Suprapubic skin (tissue), 4 donors: ENCODE measurements around the gene DPYSL5. TPM values are rescaled to one million over a fixed set of nuclear protein-coding genes. Genes with fewer than 3 reads are reported as not detected.

ENCODE experiments used
- DNase-seq, 2 donors: peaks; one replicate each; pipeline ENCODE4 v3.0.0-alpha.2; 2019; ENCODE audit warnings: low spot score in 2 of 2
- H3K27ac ChIP-seq: fragments of 200-600 bp; sonication (generic); one replicate; pipeline ENCODE4 v1.5.1; 2019
- H3K27me3 ChIP-seq: fragments of 200-600 bp; sonication (generic); one replicate; pipeline ENCODE4 v1.5.1; 2019
- H3K36me3 ChIP-seq: fragments of 200-600 bp; sonication (generic); one replicate; pipeline ENCODE4 v1.5.1; 2019
- H3K4me1 ChIP-seq: fragments of 200-600 bp; sonication (generic); one replicate; pipeline ENCODE4 v1.5.1; 2019
- H3K4me3 ChIP-seq: fragments of 200-600 bp; sonication (generic); one replicate; pipeline ENCODE4 v1.5.1; 2019; ENCODE audit warnings: mild to moderate bottlenecking
- H3K9me3 ChIP-seq: fragments of 200-600 bp; sonication (generic); one replicate; pipeline ENCODE4 v1.5.1; 2019
- EP300 ChIP-seq: sonication (generic); formaldehyde crosslinking; IDR thresholded peaks from one replicate; pipeline ENCODE4 v1.6.1; 2017; ENCODE audit warnings: antibody characterized with exemption
- POLR2A ChIP-seq, 2 donors: fragments of 450-650 bp; IDR thresholded peaks; one replicate each; pipeline ENCODE4 v1.6.1; 2017; ENCODE audit warnings: antibody characterized with exemption in 2 of 2, mild to moderate bottlenecking in 2 of 2, moderate library complexity in 2 of 2
- POLR2AphosphoS5 ChIP-seq, 3 donors: sonication (generic); formaldehyde crosslinking; IDR thresholded peaks; one replicate each; pipeline ENCODE4 v1.6.1; 2017; ENCODE audit warnings: antibody characterized with exemption in 3 of 3
- WGBS: methylation state at CpG from one replicate; pipeline ENCODE4 v1.1.5; 2018; 5-methylcytosine and 5-hydroxymethylcytosine counted together
- total RNA-seq, 4 donors: library from RNA; depleted of rRNA; stranded (reverse); fragments of >200 nt; gene quantifications; one replicate each; pipeline ENCODE4 v1.1.0, GENCODE V29; 2016
- TF ChIP-seq, protein P1 (sequence below), 2 donors: fragments of 200-600 bp in 1 of 2; fragments of 450-650 bp in 1 of 2; sonication (generic) in 1 of 2; IDR thresholded peaks; one replicate each; pipeline ENCODE4 v1.5.1; 2016 to 2019; ENCODE audit warnings: antibody characterized with exemption in 2 of 2, mild to moderate bottlenecking in 1 of 2, moderate library complexity in 1 of 2

DPYSL5 gene
- total RNA-seq, 4 donors from 2014 or later = not detected

GRCh38 chr2:26890341-26891000, 42.5 kb downstream of the DPYSL5 start:
- DNase-seq = no peak
- TF ChIP-seq, protein P1, sequence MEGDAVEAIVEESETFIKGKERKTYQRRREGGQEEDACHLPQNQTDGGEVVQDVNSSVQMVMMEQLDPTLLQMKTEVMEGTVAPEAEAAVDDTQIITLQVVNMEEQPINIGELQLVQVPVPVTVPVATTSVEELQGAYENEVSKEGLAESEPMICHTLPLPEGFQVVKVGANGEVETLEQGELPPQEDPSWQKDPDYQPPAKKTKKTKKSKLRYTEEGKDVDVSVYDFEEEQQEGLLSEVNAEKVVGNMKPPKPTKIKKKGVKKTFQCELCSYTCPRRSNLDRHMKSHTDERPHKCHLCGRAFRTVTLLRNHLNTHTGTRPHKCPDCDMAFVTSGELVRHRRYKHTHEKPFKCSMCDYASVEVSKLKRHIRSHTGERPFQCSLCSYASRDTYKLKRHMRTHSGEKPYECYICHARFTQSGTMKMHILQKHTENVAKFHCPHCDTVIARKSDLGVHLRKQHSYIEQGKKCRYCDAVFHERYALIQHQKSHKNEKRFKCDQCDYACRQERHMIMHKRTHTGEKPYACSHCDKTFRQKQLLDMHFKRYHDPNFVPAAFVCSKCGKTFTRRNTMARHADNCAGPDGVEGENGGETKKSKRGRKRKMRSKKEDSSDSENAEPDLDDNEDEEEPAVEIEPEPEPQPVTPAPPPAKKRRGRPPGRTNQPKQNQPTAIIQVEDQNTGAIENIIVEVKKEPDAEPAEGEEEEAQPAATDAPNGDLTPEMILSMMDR (IDR thresholded peaks at IDR 0.05) = no peak
- WGBS = 87% methylated on average over 11 of the region's 11 CpGs
- Histone ChIP-seq H3K27me3 (peaks cover 1% of the 10 kb centered on the region), H3K4me1 (no peaks in the 10 kb centered on the region), H3K27ac (no peak overlapping the region), H3K36me3 (no peaks in the 10 kb centered on the region), H3K4me3 (no peak overlapping the region), H3K9me3 (no peaks in the 10 kb centered on the region)

DNA sequence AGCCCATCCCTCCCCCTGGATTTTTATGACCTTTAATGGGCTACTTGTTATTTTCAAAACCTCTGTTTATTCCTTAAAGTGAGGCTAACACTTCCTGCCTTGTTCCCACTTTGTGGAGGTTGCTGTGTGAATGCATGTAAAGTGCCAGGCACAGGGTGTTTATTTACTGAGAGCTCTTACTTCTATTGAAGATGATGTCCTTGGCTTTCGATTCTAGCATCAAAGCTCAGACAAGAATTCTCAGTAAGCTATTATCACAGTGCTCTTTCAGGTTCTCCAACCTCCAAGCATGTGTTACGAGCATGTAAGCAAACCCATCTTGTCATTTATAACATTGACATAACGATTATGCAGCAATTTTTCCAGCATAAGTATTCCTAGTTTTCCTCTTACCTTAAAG, 44.2 kb downstream of the DPYSL5 start:
- Histone ChIP-seq H3K36me3 (no peaks in the 10 kb centered on the region), H3K27ac (no peak overlapping the region), H3K27me3 (no peaks in the 10 kb centered on the region), H3K4me1 (no peaks in the 10 kb centered on the region), H3K4me3 (no peak overlapping the region), H3K9me3 (no peaks in the 10 kb centered on the region)
- DNase-seq = no peak
- TF ChIP-seq POLR2AphosphoS5 (IDR thresholded peaks at IDR 0.05) (no peak), POLR2A (IDR thresholded peaks at IDR 0.05) (no peak), EP300 (no peak)
- TF ChIP-seq, protein P1 (IDR thresholded peaks at IDR 0.05) = no peak
- WGBS = 80% methylated on average over 3 of the region's 3 CpGs

GRCh38 chr2:26892922-26893524, 45.1 kb downstream of the DPYSL5 start:
- no peak overlapping the region for H3K4me3 ChIP-seq
- H3K27ac ChIP-seq = no peak overlapping the region
- DNase-seq = no peak
- WGBS = 86% methylated on average over 3 of the region's 3 CpGs
- TF ChIP-seq, protein P1 (IDR thresholded peaks at IDR 0.05) = no peak
- TF ChIP-seq EP300 = no peak
- TF ChIP-seq POLR2AphosphoS5 (IDR thresholded peaks at IDR 0.05) = no peak
- TF ChIP-seq POLR2A (IDR thresholded peaks at IDR 0.05) = no peak
- H3K36me3 ChIP-seq = no peaks in the 10 kb centered on the region
- H3K4me1 ChIP-seq = no peaks in the 10 kb centered on the region
- H3K9me3 ChIP-seq = no peaks in the 10 kb centered on the region
- no peaks in the 10 kb centered on the region for H3K27me3 ChIP-seq

DNA sequence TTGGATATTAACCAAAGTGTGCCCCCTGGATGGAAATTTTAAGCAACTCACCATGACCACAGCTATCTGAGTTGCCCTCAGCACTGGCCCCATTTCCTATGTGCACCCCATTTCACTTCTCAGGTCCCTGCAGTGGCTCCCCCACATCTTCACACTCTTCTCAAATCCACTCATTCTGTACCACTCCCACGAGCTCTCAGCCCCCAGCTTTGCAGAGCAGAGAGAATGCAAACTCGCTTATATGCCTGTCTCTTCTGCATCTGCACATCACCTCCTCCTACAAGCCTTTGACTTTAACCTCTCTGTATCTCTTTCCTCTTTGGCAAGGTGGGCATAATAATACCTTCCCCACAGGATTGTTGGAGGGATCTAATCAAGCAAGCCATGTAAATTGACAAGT, 46.2 kb downstream of the DPYSL5 start:
- TF ChIP-seq, protein P1 (IDR thresholded peaks at IDR 0.05) = no peak
- no peak for TF ChIP-seq POLR2A (IDR thresholded peaks at IDR 0.05)
- TF ChIP-seq EP300 = no peak
- no peak for TF ChIP-seq POLR2AphosphoS5 (IDR thresholded peaks at IDR 0.05)
- H3K4me3 ChIP-seq = no peak overlapping the region
- no peaks in the 10 kb centered on the region for H3K27me3 ChIP-seq
- no peaks in the 10 kb centered on the region for H3K9me3 ChIP-seq
- DNase-seq = no peak
- no peak overlapping the region for H3K27ac ChIP-seq
- no peaks in the 10 kb centered on the region for H3K36me3 ChIP-seq
- 90% methylated on average over 2 of the region's 2 CpGs for WGBS
- no peaks in the 10 kb centered on the region for H3K4me1 ChIP-seq

- WGBS = 55% methylated on average over 3 of the region's 3 CpGs
- peak in 1 of 2 donors; percentile 21 for DNase-seq
- H3K4me1 ChIP-seq = peaks cover 3% of the 10 kb centered on the region
- no peaks in the 10 kb centered on the region for H3K27me3 ChIP-seq
- no peak overlapping the region for H3K27ac ChIP-seq
- no peak overlapping the region for H3K4me3 ChIP-seq
- no peaks in the 10 kb centered on the region for H3K36me3 ChIP-seq
- H3K9me3 ChIP-seq = no peaks in the 10 kb centered on the region
- TF ChIP-seq EP300 (no peak), POLR2A (IDR thresholded peaks at IDR 0.05) (no peak), POLR2AphosphoS5 (IDR thresholded peaks at IDR 0.05) (no peak)
- TF ChIP-seq, protein P1 (IDR thresholded peaks at IDR 0.05) = no peak
Measured at GRCh38 chr2:26897807-26898479, 50.0 kb downstream of the DPYSL5 start.
